GM21360 (cell line): ENCODE results near the gene PDGFRA.
"Not testable (repeated sequence)": the region's sequence is repeated elsewhere in the genome, so short reads cannot be mapped to it uniquely, and the experiment has no call there.

Experiments
- ATAC-seq: cut with Tn5 transposase; IDR thresholded peaks from one replicate; pipeline ENCODE4 v1.9.1; 2021; ENCODE audit warnings: mild to moderate bottlenecking, moderate library complexity; ENCODE audit not compliant: unreplicated experiment

The PDGFRA gene

DNA sequence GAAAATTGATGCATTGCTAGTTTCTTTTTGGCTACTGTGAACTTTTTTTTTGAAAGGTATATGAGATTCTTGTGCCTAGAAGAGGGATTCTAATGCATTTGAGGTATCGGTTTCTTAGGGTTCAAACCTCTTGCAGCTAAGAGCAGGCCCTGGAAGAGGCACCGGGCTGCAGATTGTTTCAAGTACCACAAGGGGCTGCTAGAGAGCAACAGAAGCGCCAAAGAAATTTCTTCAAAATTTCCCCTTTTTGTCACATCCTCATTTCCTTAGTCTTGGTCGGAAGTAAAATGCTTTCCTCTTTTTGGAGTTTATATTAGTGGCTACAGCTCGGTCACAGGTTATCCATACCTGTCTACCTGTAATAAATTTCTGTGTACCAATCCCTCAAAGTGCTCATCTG, 89.8 kb downstream of the PDGFRA start:
- no peak for ATAC-seq

DNA sequence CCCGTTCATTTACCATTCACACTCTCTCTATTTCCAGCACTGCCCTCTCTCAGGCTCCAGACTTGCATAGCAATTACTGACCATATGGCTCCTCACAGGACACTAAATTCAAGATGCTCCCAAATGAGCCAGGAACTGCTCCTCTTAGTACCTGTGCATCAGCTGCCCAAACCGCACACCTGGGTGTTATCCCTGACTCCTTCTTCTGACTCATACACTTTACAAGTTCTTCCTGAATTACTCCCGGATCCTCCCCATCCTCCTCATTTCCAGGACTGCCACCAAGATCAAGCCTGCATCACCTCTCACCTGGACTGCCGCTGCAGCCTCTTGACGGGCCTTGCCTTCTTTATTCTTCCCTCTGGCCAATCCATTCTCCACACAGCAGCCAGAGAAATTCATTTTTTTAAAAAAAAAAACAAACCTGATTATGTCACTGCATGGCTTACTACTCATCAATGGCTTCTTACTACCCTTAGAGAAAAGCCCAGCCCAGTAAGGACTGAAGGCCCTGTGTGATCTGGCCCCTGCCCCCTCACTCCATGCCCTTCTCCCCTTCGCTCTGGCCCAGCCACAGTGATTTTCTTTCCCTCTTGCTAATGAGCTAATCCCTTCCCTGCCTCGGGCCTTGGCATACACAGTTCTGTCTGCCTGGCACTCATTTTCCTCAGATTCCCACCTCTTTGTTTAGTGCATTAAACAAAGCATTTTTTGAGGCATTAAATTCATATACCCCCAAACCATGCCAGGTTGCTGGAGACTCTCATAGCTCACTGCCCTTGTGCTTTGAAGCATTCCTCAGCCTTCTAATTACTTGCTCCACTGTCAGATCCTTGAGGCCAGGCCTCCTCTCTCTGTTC, 92.0 kb downstream of the PDGFRA start:
- no peak for ATAC-seq

DNA sequence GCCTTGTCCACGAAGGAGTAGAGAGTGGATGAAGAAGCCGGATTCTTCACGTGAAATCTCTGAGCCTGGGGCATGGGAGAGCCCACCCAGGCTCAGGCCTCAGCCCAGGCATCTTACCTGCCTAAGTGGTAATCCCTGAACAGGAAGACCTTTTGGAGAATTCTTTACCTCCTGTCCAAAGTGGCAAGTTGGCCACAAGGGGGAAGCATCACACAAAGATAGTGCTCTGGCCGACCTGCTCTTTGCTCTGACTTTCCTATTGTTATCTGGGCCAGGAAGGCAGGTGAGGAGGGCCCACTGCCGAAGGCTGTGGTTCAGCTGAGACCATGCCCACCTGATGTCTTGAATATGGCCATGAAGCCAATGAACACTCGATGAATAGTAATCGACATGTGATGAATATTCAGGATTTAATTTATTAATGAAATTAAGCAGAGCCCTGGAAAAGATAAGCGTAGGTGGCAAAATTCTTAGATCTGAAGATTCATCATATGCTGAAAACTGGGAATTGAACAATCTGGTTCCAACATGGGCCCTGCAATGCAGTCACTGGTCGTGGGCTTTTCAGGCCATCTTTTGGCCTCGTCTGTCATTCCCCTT, 93.8 kb downstream of the PDGFRA start:
- ATAC-seq: peak; percentile 83

DNA sequence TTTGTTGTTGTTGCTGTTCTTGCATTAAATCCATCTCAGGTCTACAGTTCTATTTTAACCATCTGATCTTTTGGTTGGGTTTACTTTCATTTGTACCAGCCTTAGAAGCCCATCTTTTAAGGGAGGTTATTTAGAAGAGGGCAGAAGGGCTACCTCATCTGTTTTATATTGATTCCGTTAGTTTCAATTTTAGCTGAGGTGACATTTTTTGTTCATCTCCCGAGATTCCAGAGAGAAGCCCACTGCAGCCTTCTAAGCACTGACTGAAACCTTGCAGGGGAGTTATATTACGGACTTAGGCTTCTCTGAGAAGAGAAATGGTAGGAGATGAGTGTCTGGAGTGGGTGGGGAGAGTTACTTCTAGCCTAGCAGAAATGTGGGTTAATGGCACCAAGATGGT, 101.8 kb downstream of the PDGFRA start:
- no peak for ATAC-seq

DNA sequence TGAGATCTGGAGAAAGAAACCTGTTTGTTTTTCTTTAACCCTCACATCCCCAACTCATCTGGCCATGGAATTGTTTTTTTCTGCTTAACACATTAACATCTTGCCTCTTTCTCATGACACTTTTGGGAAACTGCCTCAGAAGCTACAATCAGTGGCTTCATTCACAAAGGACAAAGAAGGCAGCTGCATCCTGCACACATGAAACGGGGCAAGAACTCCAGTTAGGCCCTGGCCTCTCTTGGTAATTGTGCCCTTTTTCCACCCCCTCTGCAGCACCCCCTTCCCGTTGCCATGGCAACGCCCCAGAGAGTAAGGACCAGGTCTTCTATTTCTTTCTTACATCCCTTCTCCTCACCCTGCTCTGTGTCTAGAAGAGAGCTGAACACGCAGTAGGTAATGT, 103.4 kb downstream of the PDGFRA start:
- no peak for ATAC-seq

DNA sequence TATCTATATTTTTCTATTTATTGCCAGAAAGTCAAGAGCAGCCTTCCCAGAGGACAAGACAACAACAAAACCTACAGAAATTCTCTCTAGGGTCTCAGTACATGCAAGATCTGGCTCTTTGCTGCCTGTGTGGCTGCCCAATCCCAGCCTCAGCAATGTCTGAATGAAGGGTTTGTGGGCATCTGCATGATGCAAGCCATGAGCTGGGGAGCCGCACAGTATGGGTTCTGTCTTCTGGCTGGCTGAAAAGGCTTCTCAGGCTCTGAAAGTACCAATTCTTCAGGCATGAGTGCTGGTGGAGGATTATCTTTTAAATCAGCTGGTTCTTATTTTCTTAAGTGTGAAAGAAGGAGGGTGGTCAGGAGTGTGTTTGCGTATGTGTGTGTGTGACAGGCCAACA, 104.6 kb downstream of the PDGFRA start:
- ATAC-seq: no peak

DNA sequence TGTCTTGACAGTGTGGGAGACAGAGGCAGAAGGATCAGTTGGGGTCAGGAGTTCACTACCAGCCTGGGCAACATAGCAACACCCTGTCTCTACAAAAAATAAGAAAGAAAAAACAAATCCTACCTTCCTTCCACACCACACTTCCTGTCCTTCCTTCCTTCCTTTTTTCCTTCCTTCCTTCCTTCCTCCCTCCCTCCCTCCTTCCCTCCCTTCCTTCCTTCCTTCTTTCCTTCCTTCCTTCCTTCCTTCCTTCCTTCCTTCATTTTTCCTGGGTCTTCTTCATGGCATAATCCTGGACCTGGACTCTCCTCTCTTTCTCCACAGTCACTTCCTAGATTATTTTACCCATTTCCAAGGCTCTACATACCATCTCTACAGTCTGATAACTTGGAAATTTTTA, 105.7 kb downstream of the PDGFRA start:
- not testable (repeated sequence) for ATAC-seq

DNA sequence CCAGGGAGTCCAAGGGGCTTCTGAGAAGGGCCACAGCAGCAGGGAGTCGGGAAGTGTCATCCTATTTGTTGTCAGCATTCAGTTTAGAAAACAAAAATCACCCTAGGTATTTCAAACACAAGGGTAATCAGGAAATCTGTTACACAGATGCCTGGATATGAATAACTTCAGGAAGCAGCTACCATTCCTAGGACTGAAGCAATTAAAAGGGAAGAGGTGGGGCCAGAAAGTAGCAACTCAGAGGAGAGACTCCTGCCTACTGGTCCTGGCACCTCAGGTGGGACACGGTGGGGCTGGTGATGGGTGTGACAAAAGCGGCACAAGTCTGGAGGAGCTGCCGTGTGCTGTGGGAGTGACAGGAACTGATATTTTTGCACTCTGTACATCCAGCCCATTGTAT, 107.9 kb downstream of the PDGFRA start:
- ATAC-seq: no peak

DNA sequence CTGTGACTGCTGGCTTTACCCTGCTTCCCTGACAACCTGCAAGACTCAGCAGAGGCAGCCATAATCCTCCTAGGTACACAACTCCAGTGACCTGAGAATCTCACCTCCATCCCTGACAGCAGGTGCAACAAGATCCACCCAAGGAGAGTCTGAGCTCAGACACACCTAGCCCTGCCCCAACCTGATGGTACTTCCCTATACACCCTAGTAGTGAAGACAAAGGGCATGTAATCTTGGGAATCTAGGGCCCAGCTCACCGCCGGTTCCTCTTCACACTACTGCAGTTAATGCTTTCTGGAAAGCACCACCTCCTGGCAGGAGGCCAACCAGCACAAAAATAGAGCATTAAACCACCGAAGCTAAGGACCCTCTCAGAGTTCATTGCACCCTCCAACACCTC, 113.0 kb downstream of the PDGFRA start:
- ATAC-seq: not testable (repeated sequence)
